Measurements from ENCODE around the gene PDE11A. TPM values are rescaled to one million over a fixed set of nuclear protein-coding genes. Genes with fewer than 3 reads are reported as not detected.

The PDE11A gene
- total RNA-seq, 2 donors from 2014 or later: 2.6 to 3.2 TPM

- no peak overlapping the region for H3K9ac ChIP-seq (ENCODE audit: low read depth in 2 of 2, low read length in 2 of 2)
- DNase-seq: no peak
- TF ChIP-seq CTCF (IDR thresholded peaks at IDR 0.05): no peak
- no peak overlapping the region for H3K4me3 ChIP-seq
- intact Hi-C loops (cut with DNase I): no loop called here
- no peaks in the 10 kb centered on the region for H3K4me1 ChIP-seq
- no peaks in the 10 kb centered on the region for H3K9me3 ChIP-seq
- H3K27ac ChIP-seq: no peak overlapping the region
- H3K27me3 ChIP-seq: no peaks in the 10 kb centered on the region
- H3K36me3 ChIP-seq: no peaks in the 10 kb centered on the region
These were observed 150.9 kb downstream of the PDE11A start for GRCh38 chr2:177921726-177922125.

DNA sequence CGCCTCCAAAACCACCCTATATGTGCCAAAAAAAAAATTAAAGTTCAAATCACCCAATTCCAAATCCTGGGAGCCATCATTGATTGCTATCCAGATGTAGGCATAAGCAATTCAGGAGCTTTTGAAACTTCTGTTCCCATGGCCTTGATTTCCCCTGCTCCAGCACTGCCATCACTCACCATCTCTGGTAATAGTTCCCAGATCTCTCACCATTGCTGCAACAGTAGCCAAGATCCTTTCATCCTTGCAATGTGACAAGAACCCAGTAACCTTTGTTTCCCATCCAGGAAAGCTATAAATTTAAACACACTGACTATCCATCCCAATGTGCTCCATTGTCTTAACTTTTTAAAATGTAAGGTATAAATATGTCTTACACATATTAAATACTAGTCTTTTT lies 155.4 kb downstream of the PDE11A start:
- H3K27me3 ChIP-seq: no peaks in the 10 kb centered on the region
- TF ChIP-seq CTCF (IDR thresholded peaks at IDR 0.05): no peak
- DNase-seq: no peak
- no peak overlapping the region for H3K9ac ChIP-seq (ENCODE audit: low read depth in 2 of 2, low read length in 2 of 2)
- H3K36me3 ChIP-seq: no peaks in the 10 kb centered on the region
- no peak overlapping the region for H3K27ac ChIP-seq
- H3K9me3 ChIP-seq: no peaks in the 10 kb centered on the region
- H3K4me1 ChIP-seq: no peaks in the 10 kb centered on the region
- no peak overlapping the region for H3K4me3 ChIP-seq
- intact Hi-C loops (cut with DNase I): no loop called here

- TF ChIP-seq CTCF (IDR thresholded peaks at IDR 0.05): no peak
- H3K4me3 ChIP-seq: no peak overlapping the region
- intact Hi-C loops (cut with DNase I): no loop called here
These were observed 156.2 kb downstream of the PDE11A start for GRCh38 chr2:177916342-177916741.

DNA sequence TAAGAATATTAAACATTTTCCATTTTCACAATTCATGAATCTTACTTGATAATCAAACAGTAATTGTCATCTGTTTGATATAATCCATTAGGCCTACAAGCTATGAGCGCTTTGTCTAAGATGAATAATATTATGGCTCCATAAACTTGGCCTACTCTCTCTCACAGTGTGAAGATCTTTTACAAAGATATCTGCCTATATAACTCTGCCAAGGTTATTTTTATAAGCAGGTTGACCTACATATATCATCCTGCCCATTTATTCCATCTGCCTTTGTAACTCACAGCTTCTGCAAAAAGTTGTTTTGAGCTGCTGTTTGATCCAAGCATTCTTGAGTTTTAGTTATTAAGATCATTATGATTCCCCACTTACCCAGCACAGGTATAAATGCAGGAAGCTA lies 158.3 kb downstream of the PDE11A start:
- no peak for DNase-seq
- H3K9me3 ChIP-seq: no peaks in the 10 kb centered on the region
- intact Hi-C loops (cut with DNase I): no loop called here
- no peaks in the 10 kb centered on the region for H3K4me1 ChIP-seq
- H3K4me3 ChIP-seq: no peak overlapping the region
- no peaks in the 10 kb centered on the region for H3K36me3 ChIP-seq
- no peaks in the 10 kb centered on the region for H3K27me3 ChIP-seq
- H3K27ac ChIP-seq: no peak overlapping the region
- H3K9ac ChIP-seq (ENCODE audit: low read depth in 2 of 2, low read length in 2 of 2): no peak overlapping the region
- no peak for TF ChIP-seq CTCF (IDR thresholded peaks at IDR 0.05)

More at GRCh38 chr2:177916342-177916741, 156.2 kb downstream of the PDE11A start:
- H3K9me3 ChIP-seq: no peaks in the 10 kb centered on the region
- no peaks in the 10 kb centered on the region for H3K27me3 ChIP-seq
- no peak overlapping the region for H3K27ac ChIP-seq
- no peak overlapping the region for H3K9ac ChIP-seq (ENCODE audit: low read depth in 2 of 2, low read length in 2 of 2)
- no peaks in the 10 kb centered on the region for H3K4me1 ChIP-seq
- DNase-seq: no peak
- H3K36me3 ChIP-seq: no peaks in the 10 kb centered on the region

DNA sequence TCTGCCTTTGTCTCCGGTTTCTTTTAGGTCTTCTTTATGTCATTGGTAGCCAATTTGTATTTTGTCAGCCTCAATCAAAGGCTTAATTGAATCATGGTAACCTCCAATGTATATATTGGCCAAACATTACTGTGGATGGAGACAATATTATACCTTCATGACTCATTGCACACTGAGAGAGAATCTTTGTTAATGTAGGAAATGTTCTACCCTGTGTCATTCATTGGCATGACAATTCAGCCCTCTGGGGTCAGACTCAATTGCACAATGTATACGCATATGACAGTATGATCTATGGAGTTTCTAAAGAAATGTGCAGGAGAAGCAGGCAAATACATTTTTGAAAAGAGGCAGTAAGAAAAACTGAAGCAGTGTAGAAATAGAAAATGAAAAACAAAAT lies 162.6 kb downstream of the PDE11A start:
- no peak for TF ChIP-seq CTCF (IDR thresholded peaks at IDR 0.05)
- intact Hi-C loops (cut with DNase I): no loop called here
- Histone ChIP-seq H3K9ac (ENCODE audit: low read depth in 2 of 2, low read length in 2 of 2) (no peak overlapping the region), H3K4me3 (no peak overlapping the region), H3K27ac (no peak overlapping the region), H3K36me3 (no peaks in the 10 kb centered on the region), H3K4me1 (no peaks in the 10 kb centered on the region), H3K27me3 (no peaks in the 10 kb centered on the region), H3K9me3 (no peaks in the 10 kb centered on the region)
- DNase-seq: no peak

- no peak overlapping the region for H3K27ac ChIP-seq
- no peak for TF ChIP-seq CTCF (IDR thresholded peaks at IDR 0.05)
- intact Hi-C loops (cut with DNase I): no loop called here
- no peaks in the 10 kb centered on the region for H3K27me3 ChIP-seq
- no peaks in the 10 kb centered on the region for H3K4me1 ChIP-seq
- H3K36me3 ChIP-seq: no peaks in the 10 kb centered on the region
- H3K9me3 ChIP-seq: no peaks in the 10 kb centered on the region
- DNase-seq: no peak
- no peak overlapping the region for H3K9ac ChIP-seq (ENCODE audit: low read depth in 2 of 2, low read length in 2 of 2)
- no peak overlapping the region for H3K4me3 ChIP-seq
These were observed 163.8 kb downstream of the PDE11A start for GRCh38 chr2:177908824-177909223.
